ENCODE data around the gene CD74.

The CD74 gene

DNA sequence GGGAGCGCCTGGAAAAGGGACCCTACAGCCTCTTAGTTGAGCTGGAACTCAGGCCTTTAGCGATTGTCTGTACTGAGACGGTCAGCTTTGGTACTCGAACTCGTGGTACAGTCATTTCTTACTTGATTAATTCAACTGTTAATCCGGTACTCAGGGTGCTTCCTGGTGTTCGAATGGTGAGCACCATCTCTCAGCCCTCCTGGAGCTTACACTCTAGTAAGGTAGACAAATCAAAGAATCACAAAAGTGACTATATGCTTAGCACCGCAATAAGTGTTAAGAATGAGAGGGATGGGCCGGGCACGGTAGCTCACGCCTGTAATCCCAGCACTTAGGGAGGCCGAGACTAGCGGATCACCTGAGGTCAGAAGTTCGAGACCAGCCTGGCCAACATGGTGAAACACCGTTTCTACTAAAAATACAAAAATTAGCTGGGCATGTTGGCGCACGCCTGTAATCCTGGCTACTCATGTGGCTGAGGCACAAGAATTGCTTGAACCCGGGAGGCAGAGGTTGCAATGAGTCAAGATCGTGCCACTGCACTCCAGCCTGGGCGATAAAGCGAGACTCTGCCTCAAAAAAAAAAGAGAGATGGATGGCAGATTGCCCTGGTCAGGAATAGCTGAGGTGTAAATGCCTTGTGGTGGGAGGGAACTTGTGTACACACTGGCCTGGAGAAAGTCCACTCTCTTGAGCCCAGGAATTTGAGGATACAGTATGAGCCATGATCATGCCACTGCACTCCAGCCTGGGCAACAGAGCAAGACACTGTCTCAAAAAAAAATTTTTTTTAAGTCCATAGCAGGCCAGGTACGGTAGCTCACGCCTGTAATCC is 54.2 kb downstream of the CD74 start:
- DNase-seq: no peak

DNA sequence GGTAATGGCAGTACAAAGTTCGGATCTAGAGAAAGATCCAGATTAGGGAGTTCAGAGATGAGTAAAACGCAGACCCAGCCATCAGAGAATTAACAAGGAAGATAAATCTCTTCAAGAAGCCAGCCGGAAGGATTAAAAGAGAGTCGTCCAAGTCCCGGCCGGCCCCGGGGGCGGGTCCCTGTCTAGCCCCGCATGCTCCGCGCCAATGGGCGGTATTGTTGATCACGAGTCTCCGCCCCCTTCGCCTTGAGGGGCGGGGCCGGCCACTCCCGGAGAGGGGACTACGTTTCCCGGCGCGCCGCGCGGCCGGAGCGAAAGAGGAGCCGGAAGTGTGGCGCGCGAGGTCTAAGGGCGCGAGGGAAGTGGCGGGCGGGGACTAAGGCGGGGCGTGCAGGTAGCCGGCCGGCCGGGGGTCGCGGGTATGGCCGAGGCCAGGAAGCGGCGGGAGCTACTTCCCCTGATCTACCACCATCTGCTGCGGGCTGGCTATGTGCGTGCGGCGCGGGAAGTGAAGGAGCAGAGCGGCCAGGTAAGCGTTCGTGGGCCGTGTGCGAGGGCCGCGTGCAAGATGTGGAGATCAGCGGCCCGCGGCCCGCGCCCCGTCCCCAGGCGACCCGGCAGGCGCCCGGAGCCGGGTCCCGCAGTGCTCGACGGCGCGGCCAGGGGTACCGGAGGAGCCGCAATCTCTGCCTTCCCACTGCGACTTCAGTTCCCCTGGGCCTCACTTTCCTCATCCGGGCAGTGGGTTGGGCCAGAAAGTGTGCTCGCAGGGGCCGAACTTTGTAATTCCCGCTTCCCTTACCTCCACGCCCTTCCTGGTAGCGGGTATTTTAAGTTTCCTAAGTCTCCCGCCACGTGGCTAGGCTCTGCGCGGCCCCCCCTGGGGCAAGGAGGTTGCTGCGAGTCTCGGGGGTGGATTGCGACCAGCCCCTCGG is 55.1 kb downstream of the CD74 start, which contains the start of gene TCOF1:
Gene TCOF1, plus strand, starts transcription at position 372 of the 935 bp plus-strand sequence. Its CDS starts 50 bp downstream, at position 422.
- DNase-seq: peak; percentile 95

GRCh38 chr5:150356575-150357294 is 56.0 kb downstream of the CD74 start:
- no peak for DNase-seq

DNA sequence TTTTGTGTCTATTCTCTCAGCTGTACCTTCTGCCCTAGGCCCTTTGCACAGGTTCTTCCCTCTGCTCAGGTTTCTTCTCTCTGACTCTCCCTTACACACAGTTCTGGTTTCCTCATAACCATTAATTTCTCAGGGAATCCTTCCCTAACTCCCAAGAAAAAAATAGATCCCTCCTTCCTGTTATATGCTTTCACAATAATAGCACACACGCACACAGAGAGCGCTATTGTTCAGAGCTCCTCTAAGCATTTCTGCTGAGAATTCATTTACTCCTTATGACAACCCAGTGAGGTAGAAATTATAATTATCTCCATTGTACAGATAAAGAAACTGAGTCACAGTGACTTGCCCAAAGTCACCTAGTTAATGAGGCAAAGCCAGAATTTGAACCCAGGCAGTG is 56.9 kb downstream of the CD74 start:
- no peak for DNase-seq

DNA sequence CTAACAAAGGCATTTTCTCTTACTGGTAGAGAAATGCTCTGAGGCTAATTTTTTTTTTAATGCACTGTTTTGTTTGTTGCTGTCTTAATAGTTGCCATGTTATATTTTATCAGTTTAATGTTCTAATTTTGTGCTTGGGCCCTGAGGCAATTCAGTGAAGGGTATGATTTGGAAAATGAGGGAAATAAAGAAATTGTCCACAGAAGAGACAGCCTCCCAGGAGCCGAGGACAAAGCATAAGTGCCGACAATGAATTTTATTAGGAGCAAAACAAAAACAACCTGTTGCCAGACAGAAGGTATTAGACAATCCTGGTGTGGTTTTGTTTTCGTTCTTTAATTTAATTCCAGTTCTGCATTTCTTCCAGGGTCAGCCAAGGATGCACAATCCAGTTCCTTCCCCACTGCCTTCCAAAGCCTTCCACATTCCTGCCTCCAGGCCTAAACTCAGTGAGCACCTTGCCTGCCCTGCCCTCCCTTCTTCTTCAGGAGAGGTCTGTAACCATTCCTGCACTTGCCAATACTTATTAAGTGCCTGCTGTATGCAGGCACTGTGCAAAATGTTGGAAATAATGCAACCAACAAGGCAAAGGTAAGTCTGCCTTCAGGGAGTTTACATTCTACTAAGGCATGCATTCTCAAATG is 59.6 kb downstream of the CD74 start:
- no peak for DNase-seq

GRCh38 chr5:150352244-150353031 is 60.3 kb downstream of the CD74 start:
- DNase-seq: peak; percentile 14

All from fibroblast of skin of abdomen (primary cell).